A673 (cell line): Measurements from ENCODE around the gene NEURL1.

ENCODE experiments used
- EZH2 ChIP-seq: fragments of 200-600 bp; sonication (generic); IDR thresholded peaks from 2 replicates; pipeline ENCODE4 v1.6.1; 2017; ENCODE audit warnings: borderline replicate concordance, low read depth, mild to moderate bottlenecking, mixed read lengths, antibody characterized with exemption, low read length; ENCODE audit not compliant: poor library complexity, severe bottlenecking
- TF ChIP-seq, protein P1 (sequence below): fragments of 300-800, 200-600 bp; sonication (generic); conservative IDR thresholded peaks from 2 replicates; pipeline ENCODE4 v1.5.1; 2017; ENCODE audit warnings: low read depth, mild to moderate bottlenecking, antibody characterized with exemption, low read length, moderate library complexity, mixed read lengths

DNA sequence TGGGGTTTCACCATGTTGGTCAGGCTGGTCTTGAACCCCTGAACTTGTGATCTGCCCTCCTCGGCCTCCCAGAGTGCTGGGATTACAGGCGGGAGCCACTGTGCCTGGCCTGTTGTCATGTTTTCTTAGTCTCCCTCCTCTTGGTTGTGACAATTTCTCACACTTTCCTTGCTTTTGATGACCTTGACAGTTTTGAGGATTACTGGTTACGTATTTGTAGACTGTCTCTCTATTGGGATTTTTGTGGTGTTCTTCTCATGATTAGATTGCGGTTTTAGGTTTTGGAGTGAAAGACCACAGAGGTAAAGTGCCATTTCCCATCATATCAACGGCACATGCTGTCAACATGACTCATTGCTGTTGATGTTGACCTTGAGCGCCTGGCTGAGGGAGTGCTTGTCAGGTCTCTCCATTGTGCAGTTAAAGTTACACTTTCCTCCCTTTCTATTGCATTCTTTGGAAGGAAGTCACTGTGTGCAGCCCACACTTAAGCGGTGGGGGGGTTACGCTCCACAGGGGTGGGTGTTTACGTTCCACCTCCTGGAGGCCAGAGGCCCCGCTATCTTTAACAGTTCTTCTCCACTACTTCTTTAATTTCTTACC is 10.8 kb downstream of the NEURL1 start:
- TF ChIP-seq, protein P1, sequence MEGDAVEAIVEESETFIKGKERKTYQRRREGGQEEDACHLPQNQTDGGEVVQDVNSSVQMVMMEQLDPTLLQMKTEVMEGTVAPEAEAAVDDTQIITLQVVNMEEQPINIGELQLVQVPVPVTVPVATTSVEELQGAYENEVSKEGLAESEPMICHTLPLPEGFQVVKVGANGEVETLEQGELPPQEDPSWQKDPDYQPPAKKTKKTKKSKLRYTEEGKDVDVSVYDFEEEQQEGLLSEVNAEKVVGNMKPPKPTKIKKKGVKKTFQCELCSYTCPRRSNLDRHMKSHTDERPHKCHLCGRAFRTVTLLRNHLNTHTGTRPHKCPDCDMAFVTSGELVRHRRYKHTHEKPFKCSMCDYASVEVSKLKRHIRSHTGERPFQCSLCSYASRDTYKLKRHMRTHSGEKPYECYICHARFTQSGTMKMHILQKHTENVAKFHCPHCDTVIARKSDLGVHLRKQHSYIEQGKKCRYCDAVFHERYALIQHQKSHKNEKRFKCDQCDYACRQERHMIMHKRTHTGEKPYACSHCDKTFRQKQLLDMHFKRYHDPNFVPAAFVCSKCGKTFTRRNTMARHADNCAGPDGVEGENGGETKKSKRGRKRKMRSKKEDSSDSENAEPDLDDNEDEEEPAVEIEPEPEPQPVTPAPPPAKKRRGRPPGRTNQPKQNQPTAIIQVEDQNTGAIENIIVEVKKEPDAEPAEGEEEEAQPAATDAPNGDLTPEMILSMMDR = no peak
- TF ChIP-seq EZH2 = no peak
